Activated naive CD4-positive, alpha-beta T cell treated with anti-CD3 and anti-CD28 coated beads, Interleukin-2, amount 50 U/mL, for 72 hours (primary cell): ENCODE results near the gene SGPP1. TPM values are rescaled to one million over a fixed set of nuclear protein-coding genes. Genes with fewer than 3 reads are reported as not detected.
"Not testable (repeated sequence)": the region's sequence is repeated elsewhere in the genome, so short reads cannot be mapped to it uniquely, and the experiment has no call there.

ENCODE experiments used
- ATAC-seq, 2 donors: fragments of 150-1000 bp; cut with Tn5 transposase; 2 replicates each; pipeline ENCODE4 v1.10.0; 2021; ENCODE audit warnings: mild to moderate bottlenecking in 2 of 2, moderate library complexity in 2 of 2
- DNase-seq, 2 donors: peaks; one replicate each; pipeline ENCODE4 v3.0.0; 2021 to 2022; ENCODE audit warnings: low spot score in 2 of 2
- H3K27ac Mint-ChIP-seq, 2 donors: one replicate each; pipeline ENCODE4 v1.8.0; 2022; ENCODE audit warnings: mild to moderate bottlenecking in 2 of 2, mixed read lengths in 2 of 2
- H3K36me3 Mint-ChIP-seq, 2 donors: one replicate each; pipeline ENCODE4 v1.8.0; 2022; ENCODE audit warnings: mixed read lengths in 2 of 2
- H3K9me3 Mint-ChIP-seq, 2 donors: one replicate each; pipeline ENCODE4 v1.8.0; 2022; ENCODE audit warnings: mixed read lengths in 2 of 2
- total RNA-seq, 2 donors: library from RNA; stranded (reverse); gene quantifications; one replicate each; pipeline ENCODE4 v1.2.3, GENCODE V29; 2022

The SGPP1 gene
- total RNA-seq, 2 donors from 2014 or later = 8.9 to 11.4 TPM

GRCh38 chr14:63745272-63745671 is 17.4 kb upstream of the SGPP1 start:
- DNase-seq = no peak
- ATAC-seq = no peak
- Mint-ChIP-seq H3K9me3 (no peaks in the 10 kb centered on the region), H3K36me3 (no peaks in the 10 kb centered on the region), H3K27ac (peak overlapping the region in 1 of 2 donors; percentile 77)

- DNase-seq = no peak
- Mint-ChIP-seq H3K27ac (no peak overlapping the region), H3K9me3 (no peaks in the 10 kb centered on the region), H3K36me3 (no peaks in the 10 kb centered on the region)
- ATAC-seq = peak; percentile 75 to 92
Measured at GRCh38 chr14:63737582-63738006, 9.7 kb upstream of the SGPP1 start.

GRCh38 chr14:63735720-63736119 is 7.9 kb upstream of the SGPP1 start:
- no peaks in the 10 kb centered on the region for H3K9me3 Mint-ChIP-seq
- H3K36me3 Mint-ChIP-seq = no peaks in the 10 kb centered on the region
- H3K27ac Mint-ChIP-seq = no peak overlapping the region
- DNase-seq (no peak), ATAC-seq (no peak)

GRCh38 chr14:63730659-63731058 is 2.8 kb upstream of the SGPP1 start:
- Mint-ChIP-seq H3K36me3 (peaks cover 6 to 8% of the 10 kb centered on the region in 2 donors), H3K27ac (no peak overlapping the region), H3K9me3 (no peaks in the 10 kb centered on the region)
- ATAC-seq (no peak), DNase-seq (no peak)

GRCh38 chr14:63727231-63727735 is 582 bp downstream of the SGPP1 start:
- H3K36me3 Mint-ChIP-seq = peaks cover 6 to 8% of the 10 kb centered on the region in 2 donors
- no peaks in the 10 kb centered on the region for H3K9me3 Mint-ChIP-seq
- ATAC-seq = peak; percentile 51 to 67
- peak overlapping the region; percentile 72 to 98 for H3K27ac Mint-ChIP-seq
- peak; percentile 18 to 62 for DNase-seq

GRCh38 chr14:63726499-63726898 is 1.4 kb downstream of the SGPP1 start:
- Mint-ChIP-seq H3K27ac (peak overlapping the region in 1 of 2 donors; percentile 72), H3K36me3 (peaks cover 6 to 8% of the 10 kb centered on the region in 2 donors), H3K9me3 (no peaks in the 10 kb centered on the region)
- no peak for DNase-seq
- no peak for ATAC-seq

- peak overlapping the region in 1 of 2 donors; percentile 72 for H3K27ac Mint-ChIP-seq
- peaks cover 6 to 8% of the 10 kb centered on the region in 2 donors for H3K36me3 Mint-ChIP-seq
- ATAC-seq (no peak), DNase-seq (no peak)
- no peaks in the 10 kb centered on the region for H3K9me3 Mint-ChIP-seq
Measured at GRCh38 chr14:63725786-63726460, 1.9 kb downstream of the SGPP1 start.

GRCh38 chr14:63717702-63718101 is 10.2 kb downstream of the SGPP1 start:
- DNase-seq (no peak), ATAC-seq (no peak)
- H3K36me3 Mint-ChIP-seq = peaks cover 7 to 27% of the 10 kb centered on the region in 2 donors
- H3K9me3 Mint-ChIP-seq = peaks cover 3 to 8% of the 10 kb centered on the region in 2 donors
- H3K27ac Mint-ChIP-seq = no peak overlapping the region

GRCh38 chr14:63715360-63715759 is 12.5 kb downstream of the SGPP1 start:
- H3K27ac Mint-ChIP-seq = no peak overlapping the region
- H3K36me3 Mint-ChIP-seq = peaks cover 7 to 27% of the 10 kb centered on the region in 2 donors
- DNase-seq = no peak
- ATAC-seq = no peak
- H3K9me3 Mint-ChIP-seq = peaks cover 3 to 8% of the 10 kb centered on the region in 2 donors

- no peak for DNase-seq
- Mint-ChIP-seq H3K9me3 (peaks cover 3 to 8% of the 10 kb centered on the region in 2 donors), H3K27ac (no peak overlapping the region), H3K36me3 (peaks cover 7 to 27% of the 10 kb centered on the region in 2 donors)
- ATAC-seq = peak in 1 of 2 donors; percentile 33
Measured at GRCh38 chr14:63713764-63714163, 14.1 kb downstream of the SGPP1 start.

- DNase-seq (no peak), ATAC-seq (peak; percentile 83 to 94)
- peaks cover 3 to 8% of the 10 kb centered on the region in 2 donors for H3K9me3 Mint-ChIP-seq
- peak overlapping the region in 1 of 2 donors; percentile 54 for H3K27ac Mint-ChIP-seq
- H3K36me3 Mint-ChIP-seq = peaks cover 7 to 22% of the 10 kb centered on the region in 2 donors
Measured at GRCh38 chr14:63713058-63713457, 14.8 kb downstream of the SGPP1 start.

GRCh38 chr14:63712123-63712522 is 15.7 kb downstream of the SGPP1 start:
- peak overlapping the region; percentile 54 to 93 for H3K27ac Mint-ChIP-seq

GRCh38 chr14:63710497-63710896 is 17.4 kb downstream of the SGPP1 start:
- Mint-ChIP-seq H3K9me3 (peaks cover 0 to 1% of the 10 kb centered on the region in 2 donors), H3K27ac (no peak overlapping the region), H3K36me3 (peaks cover 2 to 3% of the 10 kb centered on the region in 2 donors)
- ATAC-seq = no peak
- DNase-seq = no peak

More at GRCh38 chr14:63712123-63712522, 15.7 kb downstream of the SGPP1 start:
- H3K36me3 Mint-ChIP-seq = peaks cover 7 to 14% of the 10 kb centered on the region in 2 donors
- peak in 1 of 2 donors; percentile 33 for ATAC-seq
- no peak for DNase-seq
- peaks cover 3 to 8% of the 10 kb centered on the region in 2 donors for H3K9me3 Mint-ChIP-seq

- H3K36me3 Mint-ChIP-seq = no peaks in the 10 kb centered on the region
- no peaks in the 10 kb centered on the region for H3K9me3 Mint-ChIP-seq
Measured at GRCh38 chr14:63709589-63709988, 18.3 kb downstream of the SGPP1 start.

GRCh38 chr14:63707216-63707615 is 20.6 kb downstream of the SGPP1 start:
- no peak for ATAC-seq
- Mint-ChIP-seq H3K27ac (no peak overlapping the region), H3K36me3 (no peaks in the 10 kb centered on the region), H3K9me3 (no peaks in the 10 kb centered on the region)
- no peak for DNase-seq

More at GRCh38 chr14:63709589-63709988, 18.3 kb downstream of the SGPP1 start:
- H3K27ac Mint-ChIP-seq = no peak overlapping the region
- no peak for DNase-seq
- no peak for ATAC-seq

- no peaks in the 10 kb centered on the region for H3K9me3 Mint-ChIP-seq
- no peaks in the 10 kb centered on the region for H3K36me3 Mint-ChIP-seq
- DNase-seq (no peak), ATAC-seq (no peak)
- peak overlapping the region in 1 of 2 donors; percentile 14 for H3K27ac Mint-ChIP-seq
Measured at GRCh38 chr14:63705561-63706070, 22.2 kb downstream of the SGPP1 start.

- not testable (repeated sequence) for H3K36me3 Mint-ChIP-seq, DNase-seq, H3K9me3 Mint-ChIP-seq, H3K27ac Mint-ChIP-seq
- ATAC-seq = peak in 1 of 2 donors; percentile 35
Measured at GRCh38 chr14:63702530-63702929, 25.3 kb downstream of the SGPP1 start.
